ENCODE measurements around the gene IPO9.

DNA sequence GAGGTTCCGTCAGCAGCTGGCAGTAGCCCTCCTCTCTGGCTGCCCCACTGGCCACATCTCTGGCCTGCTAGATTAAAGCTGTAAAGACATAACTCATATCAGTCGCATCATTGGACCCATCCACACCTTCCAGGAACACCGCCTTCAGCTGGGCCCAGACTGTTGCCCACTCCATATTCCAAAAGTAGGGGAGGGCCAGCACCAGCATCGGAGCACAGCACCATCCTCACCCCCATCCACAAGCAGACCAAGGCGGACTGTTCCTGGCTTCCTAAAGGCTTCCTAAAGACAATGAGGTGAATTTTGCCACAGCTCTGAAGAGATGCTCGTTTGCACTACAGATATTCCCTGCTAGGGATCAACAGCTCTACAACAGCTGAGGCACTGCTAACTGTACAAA lies 63.3 kb downstream of the IPO9 start:
- TF ChIP-seq, protein P1, sequence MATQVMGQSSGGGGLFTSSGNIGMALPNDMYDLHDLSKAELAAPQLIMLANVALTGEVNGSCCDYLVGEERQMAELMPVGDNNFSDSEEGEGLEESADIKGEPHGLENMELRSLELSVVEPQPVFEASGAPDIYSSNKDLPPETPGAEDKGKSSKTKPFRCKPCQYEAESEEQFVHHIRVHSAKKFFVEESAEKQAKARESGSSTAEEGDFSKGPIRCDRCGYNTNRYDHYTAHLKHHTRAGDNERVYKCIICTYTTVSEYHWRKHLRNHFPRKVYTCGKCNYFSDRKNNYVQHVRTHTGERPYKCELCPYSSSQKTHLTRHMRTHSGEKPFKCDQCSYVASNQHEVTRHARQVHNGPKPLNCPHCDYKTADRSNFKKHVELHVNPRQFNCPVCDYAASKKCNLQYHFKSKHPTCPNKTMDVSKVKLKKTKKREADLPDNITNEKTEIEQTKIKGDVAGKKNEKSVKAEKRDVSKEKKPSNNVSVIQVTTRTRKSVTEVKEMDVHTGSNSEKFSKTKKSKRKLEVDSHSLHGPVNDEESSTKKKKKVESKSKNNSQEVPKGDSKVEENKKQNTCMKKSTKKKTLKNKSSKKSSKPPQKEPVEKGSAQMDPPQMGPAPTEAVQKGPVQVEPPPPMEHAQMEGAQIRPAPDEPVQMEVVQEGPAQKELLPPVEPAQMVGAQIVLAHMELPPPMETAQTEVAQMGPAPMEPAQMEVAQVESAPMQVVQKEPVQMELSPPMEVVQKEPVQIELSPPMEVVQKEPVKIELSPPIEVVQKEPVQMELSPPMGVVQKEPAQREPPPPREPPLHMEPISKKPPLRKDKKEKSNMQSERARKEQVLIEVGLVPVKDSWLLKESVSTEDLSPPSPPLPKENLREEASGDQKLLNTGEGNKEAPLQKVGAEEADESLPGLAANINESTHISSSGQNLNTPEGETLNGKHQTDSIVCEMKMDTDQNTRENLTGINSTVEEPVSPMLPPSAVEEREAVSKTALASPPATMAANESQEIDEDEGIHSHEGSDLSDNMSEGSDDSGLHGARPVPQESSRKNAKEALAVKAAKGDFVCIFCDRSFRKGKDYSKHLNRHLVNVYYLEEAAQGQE (IDR thresholded peaks at IDR 0.05; ENCODE audit: low read depth) = no peak
- TF ChIP-seq MAX (IDR thresholded peaks at IDR 0.05) (no peak), CEBPB (IDR thresholded peaks at IDR 0.05; ENCODE audit: low read depth) (no peak), SP1 (IDR thresholded peaks at IDR 0.05; ENCODE audit: low read depth) (no peak), EZH2 (IDR thresholded peaks at IDR 0.05) (no peak), POLR2A (IDR thresholded peaks at IDR 0.05; ENCODE audit: borderline replicate concordance, extremely low read depth, insufficient read depth, insufficient read length) (no peak), TCF7L2 (IDR thresholded peaks at IDR 0.05; ENCODE audit: borderline replicate concordance, extremely low read depth, insufficient read depth, insufficient read length) (no peak)
- TF ChIP-seq, protein P2, sequence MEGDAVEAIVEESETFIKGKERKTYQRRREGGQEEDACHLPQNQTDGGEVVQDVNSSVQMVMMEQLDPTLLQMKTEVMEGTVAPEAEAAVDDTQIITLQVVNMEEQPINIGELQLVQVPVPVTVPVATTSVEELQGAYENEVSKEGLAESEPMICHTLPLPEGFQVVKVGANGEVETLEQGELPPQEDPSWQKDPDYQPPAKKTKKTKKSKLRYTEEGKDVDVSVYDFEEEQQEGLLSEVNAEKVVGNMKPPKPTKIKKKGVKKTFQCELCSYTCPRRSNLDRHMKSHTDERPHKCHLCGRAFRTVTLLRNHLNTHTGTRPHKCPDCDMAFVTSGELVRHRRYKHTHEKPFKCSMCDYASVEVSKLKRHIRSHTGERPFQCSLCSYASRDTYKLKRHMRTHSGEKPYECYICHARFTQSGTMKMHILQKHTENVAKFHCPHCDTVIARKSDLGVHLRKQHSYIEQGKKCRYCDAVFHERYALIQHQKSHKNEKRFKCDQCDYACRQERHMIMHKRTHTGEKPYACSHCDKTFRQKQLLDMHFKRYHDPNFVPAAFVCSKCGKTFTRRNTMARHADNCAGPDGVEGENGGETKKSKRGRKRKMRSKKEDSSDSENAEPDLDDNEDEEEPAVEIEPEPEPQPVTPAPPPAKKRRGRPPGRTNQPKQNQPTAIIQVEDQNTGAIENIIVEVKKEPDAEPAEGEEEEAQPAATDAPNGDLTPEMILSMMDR (IDR thresholded peaks at IDR 0.05 in 2 of 3, conservative IDR thresholded peaks at IDR 0.05 in 1 of 3; ENCODE audit: borderline replicate concordance in 1 of 3, insufficient read depth in 1 of 3, low read depth in 2 of 3, low read length in 2 of 3) = no peak
